Subcutaneous adipose tissue (tissue), 4 donors: ENCODE data around the gene OSGEP. TPM values are rescaled to one million over a fixed set of nuclear protein-coding genes. Genes with fewer than 3 reads are reported as not detected.

ENCODE experiments used
- CTCF ChIP-seq: fragments of 450-650 bp; IDR thresholded peaks from one replicate; pipeline ENCODE4 v1.5.1; 2016; ENCODE audit warnings: low read depth, mild to moderate bottlenecking, control low read depth, antibody characterized with exemption, moderate library complexity
- total RNA-seq, 4 donors: library from RNA; depleted of rRNA; stranded (reverse); fragments of >200 nt; gene quantifications; one replicate each; pipeline ENCODE4 v1.1.0, GENCODE V29; 2016

OSGEP gene
- total RNA-seq, 4 donors from 2014 or later: 29.5 to 64.6 (median 41.6) TPM

- TF ChIP-seq CTCF: no peak
Measured at GRCh38 chr14:20415782-20416206, 38.8 kb downstream of the OSGEP start.

GRCh38 chr14:20413744-20414082 lies 40.9 kb downstream of the OSGEP start:
- no peak for TF ChIP-seq CTCF

GRCh38 chr14:20412876-20413743 lies 41.5 kb downstream of the OSGEP start, which contains the start of gene TEP1:
Gene TEP1, minus strand, starts transcription at chr14:20413501. Its CDS starts 5,062 bp downstream, at chr14:20408439.
- TF ChIP-seq CTCF: no peak

- no peak for TF ChIP-seq CTCF
Measured at GRCh38 chr14:20412411-20412810, 42.2 kb downstream of the OSGEP start.

- TF ChIP-seq CTCF: no peak
Measured at GRCh38 chr14:20409226-20409625, 45.4 kb downstream of the OSGEP start.

- no peak for TF ChIP-seq CTCF
Measured at GRCh38 chr14:20403521-20403920, 51.1 kb downstream of the OSGEP start.

GRCh38 chr14:20400965-20401593 lies 53.5 kb downstream of the OSGEP start:
- no peak for TF ChIP-seq CTCF
